GM12892 (cell line): ENCODE data around the gene SRCIN1.

Experiments used
- POLR2A ChIP-seq: IDR thresholded peaks from 2 replicates; pipeline ENCODE4 v1.6.1; 2011; ENCODE audit warnings: low read depth, low read length, control low read depth
- POLR2AphosphoS5 ChIP-seq: IDR thresholded peaks from 2 replicates; pipeline ENCODE4 v1.6.1; 2011; ENCODE audit warnings: low read depth, low read length, control low read depth

GRCh38 chr17:38583828-38584349 is 21.9 kb downstream of the SRCIN1 start:
- no peak for TF ChIP-seq POLR2AphosphoS5
- no peak for TF ChIP-seq POLR2A
